Hepatocyte (in vitro differentiated cells): ENCODE results near the gene SLC36A4.

ENCODE experiments used
- CTCF ChIP-seq: fragments of 200-600 bp; sonication (generic); IDR thresholded peaks from 2 replicates; pipeline ENCODE4 v1.5.1; 2016; ENCODE audit warnings: antibody characterized with exemption, mild to moderate bottlenecking; ENCODE audit not compliant: poor library complexity
- EZH2phosphoT487 ChIP-seq: fragments of 200-600 bp; sonication (generic); IDR thresholded peaks from one replicate; pipeline ENCODE4 v1.6.1; 2018; ENCODE audit warnings: antibody characterized with exemption, mild to moderate bottlenecking, low read depth, moderate library complexity; ENCODE audit not compliant: unreplicated experiment, severe bottlenecking

- TF ChIP-seq CTCF (no peak), EZH2phosphoT487 (no peak)
Measured at GRCh38 chr11:93197380-93198214, at the start of gene SLC36A4.
